GM06990 (cell line): Measurements from ENCODE around the gene CABYR.

Experiments
- DNase-seq: peaks from one replicate; pipeline ENCODE4 v3.0.0-alpha.2; 2011; ENCODE audit not compliant: insufficient read length; ENCODE audit errors: extremely low read depth
- H3K27me3 ChIP-seq: replicated peaks from 2 replicates; pipeline ENCODE4 v1.6.0; 2011; ENCODE audit warnings: low read length; ENCODE audit not compliant: control insufficient read depth, insufficient read depth
- H3K36me3 ChIP-seq: 2 replicates; pipeline ENCODE4 v1.5.1; 2011; ENCODE audit warnings: low read length; ENCODE audit not compliant: control insufficient read depth, insufficient read depth
- H3K4me3 ChIP-seq: replicated peaks from 2 replicates; pipeline ENCODE4 v1.5.1; 2011; ENCODE audit warnings: low read depth, mild to moderate bottlenecking, control low read depth, low read length
- CTCF ChIP-seq: IDR thresholded peaks from 2 replicates; pipeline ENCODE4 v1.5.1; 2011; ENCODE audit warnings: low read length, control low read depth, mild to moderate bottlenecking, inconsistent platforms; ENCODE audit not compliant: insufficient read depth, poor library complexity, severe bottlenecking

Gene CABYR

DNA sequence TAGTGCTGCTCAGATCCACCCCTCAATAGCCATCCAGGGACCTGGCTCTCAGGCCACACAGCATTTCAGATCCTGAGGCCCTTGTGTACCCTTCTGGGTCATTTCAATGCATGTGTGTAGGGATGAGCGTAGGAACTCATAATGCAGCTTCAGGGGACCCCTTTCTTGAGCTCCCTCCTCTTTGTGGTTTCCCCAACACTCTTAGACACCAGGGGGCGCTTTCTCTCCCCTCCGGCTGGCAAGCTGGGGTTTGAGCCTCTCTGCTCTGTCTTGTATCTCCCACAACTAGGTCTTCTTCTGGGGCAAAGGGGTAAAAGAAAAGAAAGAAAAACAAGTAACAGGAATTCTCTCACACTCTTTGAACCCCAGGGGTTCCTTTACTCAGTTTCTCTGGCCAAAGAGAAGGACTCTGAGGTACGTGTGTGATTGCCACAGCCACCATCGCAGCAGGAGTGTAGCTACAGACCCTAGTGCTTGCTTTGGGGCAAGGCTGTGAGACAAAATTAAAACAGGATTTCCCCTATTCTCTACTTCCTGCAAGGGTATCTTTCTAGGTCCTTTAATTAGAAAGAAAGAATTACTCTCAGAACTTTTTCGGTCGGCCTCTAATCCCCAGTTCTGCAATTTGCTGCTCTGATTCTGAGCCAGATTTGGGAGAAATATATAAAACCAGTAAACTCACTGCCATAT lies 38.0 kb downstream of the CABYR start:
- Histone ChIP-seq H3K27me3 (no peaks in the 10 kb centered on the region), H3K36me3 (no peaks in the 10 kb centered on the region), H3K4me3 (peak overlapping the region; percentile 44)
- DNase-seq = peak; percentile 71
- peak; percentile 86 for TF ChIP-seq CTCF

- H3K4me3 ChIP-seq = no peak overlapping the region
- no peak for DNase-seq
- no peaks in the 10 kb centered on the region for H3K36me3 ChIP-seq
- no peaks in the 10 kb centered on the region for H3K27me3 ChIP-seq
- TF ChIP-seq CTCF = no peak
These were observed 38.8 kb downstream of the CABYR start for GRCh38 chr18:24177499-24178133.

GRCh38 chr18:24180048-24180447 lies 41.2 kb downstream of the CABYR start:
- Histone ChIP-seq H3K4me3 (no peak overlapping the region), H3K27me3 (no peaks in the 10 kb centered on the region), H3K36me3 (no peaks in the 10 kb centered on the region)
- no peak for TF ChIP-seq CTCF
- no peak for DNase-seq

GRCh38 chr18:24181806-24182205 lies 42.9 kb downstream of the CABYR start:
- Histone ChIP-seq H3K4me3 (no peak overlapping the region), H3K36me3 (no peaks in the 10 kb centered on the region), H3K27me3 (no peaks in the 10 kb centered on the region)
- no peak for DNase-seq
- TF ChIP-seq CTCF = no peak

DNA sequence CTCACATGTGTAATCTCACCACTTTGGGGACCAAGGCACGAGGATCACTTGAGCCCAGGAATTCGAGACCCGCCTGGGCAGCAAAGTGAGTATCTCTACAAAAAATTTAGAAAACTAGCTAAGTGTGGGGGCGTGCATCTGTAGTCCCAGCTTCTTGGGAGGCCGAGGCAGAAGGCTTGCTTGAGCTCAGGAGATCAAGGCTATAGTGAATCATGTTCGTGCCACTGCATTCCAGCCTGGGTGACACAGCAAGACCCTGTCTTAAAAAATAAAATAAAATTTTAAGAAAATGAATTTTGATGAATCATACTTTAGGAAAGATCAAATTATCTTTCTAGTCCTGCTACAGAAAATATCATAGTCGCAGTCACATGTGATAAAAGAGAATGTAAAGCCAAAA lies 46.9 kb downstream of the CABYR start:
- Histone ChIP-seq H3K4me3 (no peak overlapping the region), H3K36me3 (no peaks in the 10 kb centered on the region), H3K27me3 (no peaks in the 10 kb centered on the region)
- no peak for TF ChIP-seq CTCF
- no peak for DNase-seq
